GM12891 (cell line): Measurements from ENCODE around the gene PRKG2.

Source experiments
- POLR2A ChIP-seq: IDR thresholded peaks from 2 replicates; pipeline ENCODE4 v1.6.1; 2011; ENCODE audit warnings: low read depth, low read length, control low read depth
- POLR2AphosphoS5 ChIP-seq: IDR thresholded peaks from 2 replicates; pipeline ENCODE4 v1.6.1; 2011; ENCODE audit warnings: low read depth, low read length, control low read depth
- POU2F2 ChIP-seq: IDR thresholded peaks from 2 replicates; pipeline ENCODE4 v1.6.1; 2011; ENCODE audit warnings: low read depth, mild to moderate bottlenecking, control low read depth, low read length, moderate library complexity
- SPI1 ChIP-seq: IDR thresholded peaks from 2 replicates; pipeline ENCODE4 v1.6.1; 2011; ENCODE audit warnings: low read depth, low read length, control low read depth
- TAF1 ChIP-seq: IDR thresholded peaks from 2 replicates; pipeline ENCODE4 v1.6.1; 2011; ENCODE audit warnings: low read depth, low read length, control low read depth

- TF ChIP-seq POU2F2 (no peak), POLR2A (no peak), TAF1 (no peak), POLR2AphosphoS5 (no peak), SPI1 (no peak)
Measured at GRCh38 chr4:81205302-81205701, 9.7 kb downstream of the PRKG2 start.
